T-helper 2 cell treated with Interferon-gamma antibody and Interleukin-4, amounts not matched to agents 100 ng/mL and 5 ng/mL, for 36 hours (primary cell): ENCODE results near the gene CLRN3. TPM values are rescaled to one million over a fixed set of nuclear protein-coding genes. Genes with fewer than 3 reads are reported as not detected.

Source experiments
- intact Hi-C: fragments of 100-400 bp; cut with micrococcal nuclease; formaldehyde crosslinking; loops from one replicate; pipeline ENCODE4 v1.15.1; 2023
- total RNA-seq: library from RNA; stranded (reverse); gene quantifications from 2 replicates; pipeline ENCODE4 v1.2.3, GENCODE V29; 2022

Gene CLRN3
- total RNA-seq, 1 donor from 2014 or later, result not detected

DNA sequence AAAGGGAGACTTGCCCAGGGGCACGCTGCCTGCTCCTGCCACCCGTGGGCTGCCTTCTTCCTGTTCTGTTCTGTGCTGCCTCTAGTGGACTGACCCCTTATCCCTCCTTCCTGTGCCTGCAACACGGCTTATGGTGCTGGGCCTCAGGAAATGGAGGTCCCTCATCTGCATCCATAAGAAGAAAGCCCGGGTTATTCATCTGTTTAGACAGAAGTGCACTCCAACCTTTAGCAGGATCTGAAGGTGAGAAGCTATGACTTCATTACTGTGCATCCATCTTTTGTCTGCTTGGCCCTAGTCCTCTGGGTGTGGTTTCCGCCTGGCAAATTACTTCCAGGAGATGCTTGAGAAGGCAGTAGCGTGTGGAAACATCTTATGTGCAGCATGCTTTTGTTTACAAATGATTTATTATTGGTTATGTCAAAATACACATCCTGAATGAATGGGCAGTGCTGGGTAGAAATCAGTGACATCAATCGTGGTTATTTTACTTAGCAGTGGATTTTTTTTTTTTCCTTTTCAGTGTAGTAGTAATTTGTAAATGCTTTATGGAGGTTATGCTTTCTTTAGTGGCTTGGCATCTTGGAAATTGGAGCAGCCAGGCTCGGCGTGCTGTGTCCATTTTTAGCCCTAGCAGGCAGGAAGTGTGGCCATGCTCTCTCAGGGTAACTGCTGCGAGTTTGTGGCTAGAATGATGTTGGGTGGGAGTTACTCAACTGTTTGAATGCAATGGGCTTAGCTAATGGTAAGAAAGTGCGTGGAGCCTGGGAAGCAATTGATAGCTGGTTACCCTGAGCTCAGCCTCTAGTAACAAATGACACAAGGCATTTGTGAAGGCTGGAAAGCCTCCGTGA lies 26.9 kb upstream of the CLRN3 start:
- intact Hi-C loops, result no loop called here

DNA sequence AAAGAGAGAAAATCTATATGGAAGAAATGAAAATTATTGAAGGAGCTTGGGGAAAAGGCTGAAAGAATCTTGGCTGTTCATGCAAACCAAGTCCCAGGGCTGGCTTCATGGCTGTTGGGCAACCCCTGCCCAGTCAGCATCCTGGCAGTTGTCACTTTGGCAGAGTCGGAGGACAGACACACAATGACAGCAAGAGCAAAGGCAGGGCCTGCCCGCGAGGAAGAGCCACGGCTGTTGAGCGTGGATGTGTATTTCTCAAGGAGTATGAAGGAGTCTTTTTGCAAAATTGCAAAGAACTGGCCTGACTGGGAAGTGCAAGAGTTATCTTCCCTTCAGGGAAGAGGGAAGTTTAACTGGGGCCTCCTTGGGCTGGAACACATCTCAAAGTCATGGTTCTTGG lies 25.8 kb upstream of the CLRN3 start:
- intact Hi-C loops, result no loop called here

DNA sequence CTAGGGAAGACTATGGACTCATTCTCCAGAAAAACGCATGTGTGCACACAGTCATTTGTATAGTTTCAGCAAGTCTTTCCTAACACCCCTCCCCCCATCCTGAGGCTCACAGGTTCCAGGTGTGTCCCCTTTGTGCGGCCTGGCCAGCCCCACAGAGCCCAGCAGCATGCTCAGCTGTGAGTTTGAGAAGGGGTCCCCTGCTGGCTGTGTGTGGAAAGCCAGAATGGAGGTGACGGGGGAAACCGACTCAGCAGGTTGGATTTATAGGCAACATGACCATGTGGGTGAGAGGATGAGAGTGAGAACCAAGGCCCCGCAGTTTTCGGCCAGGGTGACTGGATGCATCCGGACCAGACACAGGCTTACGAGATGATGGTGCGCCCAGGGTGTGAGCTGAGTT lies 24.1 kb upstream of the CLRN3 start:
- intact Hi-C loops, result no loop called here

DNA sequence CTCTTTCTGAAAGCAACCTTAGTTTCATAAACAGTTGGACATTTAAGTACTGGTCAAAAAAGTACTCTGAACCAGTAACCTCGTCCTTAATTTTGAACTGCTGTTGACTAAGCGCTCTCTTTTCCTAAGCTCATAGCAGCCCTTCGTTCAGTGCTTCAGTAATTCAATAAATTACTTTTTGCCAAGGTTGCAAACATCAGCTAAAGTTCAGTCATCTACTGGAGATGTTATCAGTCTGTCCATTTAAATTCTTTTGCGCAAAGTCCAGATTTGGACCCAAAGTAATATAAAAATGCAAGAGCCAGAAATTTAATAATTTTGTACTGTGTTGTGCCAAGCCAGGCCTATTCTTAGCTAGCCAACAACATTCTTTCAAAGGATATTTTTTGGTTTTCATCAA lies 22.6 kb upstream of the CLRN3 start:
- intact Hi-C loops, result no loop called here

- intact Hi-C loops, result no loop called here
Measured at GRCh38 chr10:127913368-127913759, 20.6 kb upstream of the CLRN3 start.

GRCh38 chr10:127912607-127913367 lies 20.0 kb upstream of the CLRN3 start:
- intact Hi-C loops, result no loop called here

DNA sequence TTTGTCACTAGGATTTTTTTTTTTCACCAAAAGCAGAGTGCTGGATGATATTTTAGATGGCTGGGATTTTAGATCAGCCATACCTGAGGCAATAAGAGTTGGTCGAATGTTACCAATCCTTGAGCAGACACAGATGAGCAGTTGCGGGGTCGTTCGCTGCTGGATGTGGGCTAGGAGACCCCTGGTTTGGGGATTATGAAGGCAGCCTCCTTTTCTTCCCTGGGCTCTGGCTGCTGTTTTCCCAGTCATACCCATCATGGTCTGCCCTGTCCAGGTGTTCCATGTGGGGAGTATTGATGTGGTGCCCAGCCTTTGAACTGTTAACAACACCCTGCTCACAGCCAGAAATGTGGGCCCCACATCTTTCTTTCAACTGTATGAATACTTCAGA lies 19.1 kb upstream of the CLRN3 start:
- intact Hi-C loops, result no loop called here

GRCh38 chr10:127911218-127911866 lies 18.6 kb upstream of the CLRN3 start:
- intact Hi-C loops, result no loop called here

DNA sequence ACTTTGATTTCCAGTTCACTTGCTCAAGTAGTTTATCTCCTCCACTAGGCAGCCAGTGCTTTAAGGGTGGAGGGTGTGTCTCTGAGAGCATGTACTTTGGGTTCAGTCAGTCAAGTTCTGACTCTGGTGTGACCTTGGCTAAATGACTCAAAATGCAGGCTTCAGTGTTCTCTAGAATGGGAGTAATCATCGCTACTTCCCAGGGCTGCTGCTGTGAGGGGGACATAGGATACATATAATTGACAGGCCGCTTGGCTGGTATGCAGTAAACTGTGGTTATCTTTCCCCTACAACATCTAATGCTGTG lies 17.7 kb upstream of the CLRN3 start:
- intact Hi-C loops, result no loop called here

DNA sequence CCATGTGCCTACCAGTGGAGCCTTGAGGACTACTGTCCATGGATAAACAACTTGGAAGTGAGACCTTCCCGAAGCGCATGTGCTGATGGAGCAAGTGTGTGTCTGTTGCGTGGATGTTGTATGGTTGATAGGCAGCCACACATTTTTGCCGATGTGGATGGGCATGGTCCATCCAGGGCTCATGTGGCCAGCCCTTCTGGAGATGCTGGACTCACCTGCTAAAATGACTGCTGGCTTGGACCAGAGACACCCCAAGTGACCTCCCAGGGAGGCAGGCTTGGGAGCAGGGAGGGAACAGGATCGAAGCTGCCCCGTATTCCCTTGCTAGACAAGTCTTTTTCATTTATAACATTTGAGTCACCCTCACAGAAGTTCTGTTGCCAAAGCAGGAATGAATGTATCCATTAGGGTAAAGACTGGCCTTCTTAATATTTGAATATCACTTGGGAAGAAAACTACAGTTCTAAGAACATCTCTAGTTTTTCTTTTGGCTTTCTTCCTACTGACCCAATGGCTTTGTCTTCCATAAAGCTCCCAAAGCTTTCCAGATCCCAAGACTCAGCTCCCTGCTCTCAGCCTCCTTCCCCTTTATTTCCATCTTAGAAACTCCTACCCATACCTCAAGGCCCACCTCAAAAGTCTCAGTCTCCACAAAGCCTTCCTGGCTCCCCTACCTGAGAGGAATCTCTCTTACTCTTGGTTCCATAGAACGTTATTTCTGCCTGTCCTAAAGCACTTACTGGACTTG lies 17.1 kb upstream of the CLRN3 start:
- intact Hi-C loops, result no loop called here

DNA sequence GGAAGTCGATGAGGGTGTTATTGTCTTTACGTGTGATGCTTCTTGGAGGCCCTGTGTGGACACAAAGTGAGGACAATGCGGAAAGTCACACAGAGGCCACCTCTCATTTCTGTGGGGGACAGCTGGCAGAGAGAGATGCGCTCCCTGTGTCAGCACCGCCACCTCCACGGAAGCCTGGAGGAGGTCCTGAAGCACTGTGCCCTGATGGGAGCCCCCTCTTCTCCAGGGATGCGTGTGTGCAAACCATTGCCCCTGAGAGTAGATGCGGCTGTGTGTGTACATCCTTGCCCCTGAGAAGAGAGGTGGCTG lies 16.2 kb upstream of the CLRN3 start:
- intact Hi-C loops, result no loop called here

GRCh38 chr10:127908106-127908958 lies 15.6 kb upstream of the CLRN3 start:
- intact Hi-C loops, result no loop called here

- intact Hi-C loops, result loop anchor here (1.0 to 2.0 kb wide), 2 partner anchors 162 to 243 kb away; no protein-coding TSS in a partner anchor
Measured at GRCh38 chr10:127907411-127908105, 14.8 kb upstream of the CLRN3 start.

DNA sequence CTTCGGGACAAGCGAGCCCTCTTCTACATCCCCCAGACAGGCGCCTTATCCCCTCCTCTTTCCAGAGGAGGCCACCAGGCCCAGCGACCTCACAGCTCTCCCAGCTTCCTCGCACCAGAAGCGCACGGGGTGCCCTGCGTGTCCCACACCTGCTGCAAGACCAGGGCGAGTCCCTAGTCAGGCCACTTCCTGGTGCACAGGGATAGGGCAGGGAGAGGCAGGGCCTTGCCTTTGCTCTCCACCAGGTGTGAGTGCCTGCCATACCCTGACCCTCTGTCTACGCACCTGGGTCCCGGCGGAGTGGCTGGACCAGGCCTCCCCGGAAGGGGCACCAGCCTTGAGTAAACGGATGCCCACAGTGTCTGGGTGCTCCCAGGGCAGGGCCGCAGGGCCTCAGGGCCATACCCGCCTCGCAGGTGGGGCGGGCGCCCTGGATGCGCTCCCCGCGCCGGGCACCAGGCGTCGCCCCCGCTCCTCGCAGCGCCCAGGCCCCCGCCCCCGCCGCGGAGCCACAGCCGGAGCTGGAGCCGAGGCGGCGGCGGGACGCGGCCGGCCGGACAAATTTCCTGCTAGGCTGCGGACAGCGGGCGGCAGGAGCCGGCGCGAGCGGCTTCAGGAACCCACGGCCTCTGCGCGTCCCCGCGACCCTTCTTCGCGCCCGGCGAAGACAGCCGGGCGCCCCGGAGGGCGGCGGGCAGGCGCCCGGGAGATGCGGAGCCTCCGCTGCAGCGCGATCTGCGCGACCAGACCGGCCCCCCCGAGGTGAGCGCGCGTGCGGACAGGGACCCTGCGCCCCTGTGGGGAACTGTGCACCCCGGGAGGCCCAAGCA lies 14.0 kb upstream of the CLRN3 start, which contains the start of gene PTPRE:
Gene PTPRE, plus strand, starts transcription at position 556 of the 830 bp plus-strand sequence. CDS start 133,779 bp downstream, outside the sequence.
- intact Hi-C loops, result loop anchor here (1.0 to 2.0 kb wide), 3 partner anchors 105 to 244 kb away; no protein-coding TSS in a partner anchor

GRCh38 chr10:127905848-127906261 lies 13.1 kb upstream of the CLRN3 start:
- intact Hi-C loops, result loop anchor here (1.0 to 2.0 kb wide), 2 partner anchors 105 to 245 kb away; no protein-coding TSS in a partner anchor

- intact Hi-C loops, result no loop called here
Measured at GRCh38 chr10:127905001-127905847, 12.5 kb upstream of the CLRN3 start.

DNA sequence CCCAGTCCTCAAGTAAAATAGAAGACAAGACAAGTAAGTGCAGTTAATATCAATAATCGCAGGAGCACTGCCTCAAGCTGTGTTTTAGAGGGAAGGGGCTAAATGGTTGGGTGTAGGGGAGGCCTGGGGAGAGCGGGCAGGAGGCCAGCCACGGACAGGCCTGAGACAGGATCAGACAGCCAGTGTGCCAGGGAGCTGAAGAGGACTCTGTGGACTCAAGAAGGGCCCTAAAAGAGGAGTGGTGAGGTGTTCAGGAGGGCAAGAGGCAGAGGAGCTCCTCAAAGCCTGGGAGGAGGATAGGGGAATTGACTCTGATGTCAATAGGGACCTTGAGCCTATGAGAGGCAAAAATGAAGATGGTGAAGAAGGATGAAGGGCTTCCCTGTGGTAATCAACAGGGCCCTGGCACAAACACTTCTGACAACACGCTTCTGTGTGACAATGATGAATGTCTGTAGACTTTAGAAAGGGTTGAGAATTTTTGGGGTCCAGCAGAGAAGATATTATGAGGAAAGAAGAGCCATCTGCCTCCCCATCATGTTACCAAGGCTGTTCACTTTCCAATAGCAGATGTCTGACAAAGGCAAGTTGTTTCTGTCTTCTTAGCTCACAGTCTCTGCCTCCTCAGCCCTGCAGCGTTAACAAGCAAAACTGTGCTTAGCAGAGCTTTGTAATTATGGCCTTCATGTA lies 11.7 kb upstream of the CLRN3 start:
- intact Hi-C loops, result no loop called here
